Erythroblast (primary cell): ENCODE data around the gene NKD1.

ENCODE experiments used
- GATA1 ChIP-seq: IDR thresholded peaks from 2 replicates; pipeline ENCODE4 v1.6.1; 2011; ENCODE audit warnings: low read depth, mild to moderate bottlenecking, control low read depth, low read length, moderate library complexity
- POLR2A ChIP-seq: IDR thresholded peaks from 2 replicates; pipeline ENCODE4 v1.6.1; 2011; ENCODE audit warnings: mild to moderate bottlenecking, low read length

- no peak for TF ChIP-seq POLR2A
- TF ChIP-seq GATA1 = no peak
These were observed 116.1 kb downstream of the NKD1 start for GRCh38 chr16:50664270-50664669.
